Hematopoietic multipotent progenitor cell (in vitro differentiated cells): ENCODE measurements around the gene PTEN. TPM values are rescaled to one million over a fixed set of nuclear protein-coding genes. Genes with fewer than 3 reads are reported as not detected.

Experiments used
- DNase-seq, 3 donors: peaks; one replicate each; pipeline ENCODE4 v3.0.0-alpha.2; 2011 to 2015; ENCODE audit warnings: low read depth in 2 of 3, low spot score in 2 of 3
- total RNA-seq: library from RNA; depleted of rRNA; stranded (reverse); fragments of >200 nt; gene quantifications from one replicate; pipeline ENCODE4 v1.2.3, GENCODE V29; 2012

The PTEN gene
- total RNA-seq, 1 donor: 87.3 TPM

- no peak for DNase-seq
These were observed 52.6 kb downstream of the PTEN start for GRCh38 chr10:87915989-87916388.

- no peak for DNase-seq
These were observed 53.1 kb downstream of the PTEN start for GRCh38 chr10:87916515-87916914.

GRCh38 chr10:87918254-87918859 is 54.9 kb downstream of the PTEN start:
- DNase-seq: peak in 2 of 3 donors; percentile 60 to 80

GRCh38 chr10:87920538-87920937 is 57.1 kb downstream of the PTEN start:
- no peak for DNase-seq

GRCh38 chr10:87921931-87922688 is 58.7 kb downstream of the PTEN start:
- no peak for DNase-seq

GRCh38 chr10:87923233-87923632 is 59.8 kb downstream of the PTEN start:
- no peak for DNase-seq

GRCh38 chr10:87925570-87925969 is 62.1 kb downstream of the PTEN start:
- DNase-seq: no peak

- no peak for DNase-seq
These were observed 63.7 kb downstream of the PTEN start for GRCh38 chr10:87927091-87927490.

- no peak for DNase-seq
These were observed 65.6 kb downstream of the PTEN start for GRCh38 chr10:87928996-87929395.

GRCh38 chr10:87930141-87930540 is 66.7 kb downstream of the PTEN start:
- no peak for DNase-seq

- DNase-seq: no peak
These were observed 67.8 kb downstream of the PTEN start for GRCh38 chr10:87930934-87931835.

GRCh38 chr10:87931836-87932230 is 68.4 kb downstream of the PTEN start:
- no peak for DNase-seq

- no peak for DNase-seq
These were observed 72.1 kb downstream of the PTEN start for GRCh38 chr10:87935290-87936141.

GRCh38 chr10:87940210-87940609 is 76.8 kb downstream of the PTEN start:
- no peak for DNase-seq

- DNase-seq: no peak
These were observed 79.6 kb downstream of the PTEN start for GRCh38 chr10:87942884-87943527.

GRCh38 chr10:87945984-87946383 is 82.6 kb downstream of the PTEN start:
- no peak for DNase-seq

- DNase-seq: no peak
These were observed 89.2 kb downstream of the PTEN start for GRCh38 chr10:87952612-87953011.

- DNase-seq: no peak
These were observed 92.6 kb downstream of the PTEN start for GRCh38 chr10:87956055-87956454.

GRCh38 chr10:87957702-87958101 is 94.3 kb downstream of the PTEN start:
- no peak for DNase-seq

GRCh38 chr10:87960230-87960629 is 96.8 kb downstream of the PTEN start:
- DNase-seq: no peak
